Mesothelial cell of epicardium (in vitro differentiated cells): Measurements from ENCODE around the gene MRC2. TPM values are rescaled to one million over a fixed set of nuclear protein-coding genes. Genes with fewer than 3 reads are reported as not detected.

Experiments used
- DNase-seq, 2 experiments: peaks; one replicate each; pipeline ENCODE4 v3.0.0; 2021; ENCODE audit warnings: low spot score in 2 of 2; ENCODE audit not compliant: unreplicated experiment in 2 of 2
- H3K27ac Mint-ChIP-seq: 2 replicates; pipeline ENCODE4 v1.8.0; 2021; ENCODE audit warnings: mixed read lengths
- H3K27me3 Mint-ChIP-seq: 2 replicates; pipeline ENCODE4 v1.8.0; 2021; ENCODE audit warnings: low read depth, mixed read lengths
- H3K36me3 Mint-ChIP-seq: 2 replicates; pipeline ENCODE4 v1.8.0; 2021; ENCODE audit warnings: mixed read lengths
- H3K4me1 Mint-ChIP-seq: 2 replicates; pipeline ENCODE4 v1.8.0; 2021; ENCODE audit warnings: mixed read lengths
- H3K4me3 Mint-ChIP-seq: 2 replicates; pipeline ENCODE4 v1.8.0; 2021; ENCODE audit warnings: mild to moderate bottlenecking, moderate library complexity, mixed read lengths
- H3K9me3 Mint-ChIP-seq: 2 replicates; pipeline ENCODE4 v1.8.0; 2021; ENCODE audit warnings: mixed read lengths
- total RNA-seq: library from RNA; stranded (reverse); gene quantifications from 3 replicates; pipeline ENCODE4 v1.2.1, GENCODE V29; 2021
- TF ChIP-seq, protein P1 (sequence below): fragments of 200-600 bp; sonication (generic); IDR thresholded peaks from one replicate; pipeline ENCODE4 v1.5.0; 2021; ENCODE audit warnings: antibody characterized with exemption; ENCODE audit not compliant: unreplicated experiment

Gene MRC2
- total RNA-seq, 1 donor from 2014 or later: 120 TPM

DNA sequence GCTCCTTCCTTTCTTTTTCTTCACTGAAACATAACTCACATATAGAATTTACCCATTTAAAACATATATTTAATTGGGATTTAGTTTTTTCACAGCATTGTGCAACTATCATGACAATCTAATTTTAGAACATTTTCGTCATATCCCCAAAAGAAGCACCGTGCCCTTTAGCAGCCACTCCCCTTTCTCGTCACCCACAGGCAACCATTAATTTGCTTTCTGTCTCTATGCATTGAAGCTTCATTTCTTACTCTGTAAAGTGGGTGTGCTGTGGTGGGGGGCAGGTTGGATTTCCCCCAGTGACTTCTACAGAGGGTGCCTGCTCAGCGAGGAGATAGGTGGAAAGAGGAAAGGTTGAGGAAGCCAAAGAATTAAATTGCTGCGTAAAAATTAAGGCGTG is 35.8 kb downstream of the MRC2 start:
- DNase-seq: no peak
- H3K27ac Mint-ChIP-seq: no peak overlapping the region
- TF ChIP-seq, protein P1, sequence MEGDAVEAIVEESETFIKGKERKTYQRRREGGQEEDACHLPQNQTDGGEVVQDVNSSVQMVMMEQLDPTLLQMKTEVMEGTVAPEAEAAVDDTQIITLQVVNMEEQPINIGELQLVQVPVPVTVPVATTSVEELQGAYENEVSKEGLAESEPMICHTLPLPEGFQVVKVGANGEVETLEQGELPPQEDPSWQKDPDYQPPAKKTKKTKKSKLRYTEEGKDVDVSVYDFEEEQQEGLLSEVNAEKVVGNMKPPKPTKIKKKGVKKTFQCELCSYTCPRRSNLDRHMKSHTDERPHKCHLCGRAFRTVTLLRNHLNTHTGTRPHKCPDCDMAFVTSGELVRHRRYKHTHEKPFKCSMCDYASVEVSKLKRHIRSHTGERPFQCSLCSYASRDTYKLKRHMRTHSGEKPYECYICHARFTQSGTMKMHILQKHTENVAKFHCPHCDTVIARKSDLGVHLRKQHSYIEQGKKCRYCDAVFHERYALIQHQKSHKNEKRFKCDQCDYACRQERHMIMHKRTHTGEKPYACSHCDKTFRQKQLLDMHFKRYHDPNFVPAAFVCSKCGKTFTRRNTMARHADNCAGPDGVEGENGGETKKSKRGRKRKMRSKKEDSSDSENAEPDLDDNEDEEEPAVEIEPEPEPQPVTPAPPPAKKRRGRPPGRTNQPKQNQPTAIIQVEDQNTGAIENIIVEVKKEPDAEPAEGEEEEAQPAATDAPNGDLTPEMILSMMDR: no peak
- peaks cover 16% of the 10 kb centered on the region for H3K9me3 Mint-ChIP-seq
- H3K36me3 Mint-ChIP-seq: peaks cover 14% of the 10 kb centered on the region
- H3K4me1 Mint-ChIP-seq: peaks cover 3% of the 10 kb centered on the region
- no peak overlapping the region for H3K4me3 Mint-ChIP-seq
- H3K27me3 Mint-ChIP-seq: no peaks in the 10 kb centered on the region

DNA sequence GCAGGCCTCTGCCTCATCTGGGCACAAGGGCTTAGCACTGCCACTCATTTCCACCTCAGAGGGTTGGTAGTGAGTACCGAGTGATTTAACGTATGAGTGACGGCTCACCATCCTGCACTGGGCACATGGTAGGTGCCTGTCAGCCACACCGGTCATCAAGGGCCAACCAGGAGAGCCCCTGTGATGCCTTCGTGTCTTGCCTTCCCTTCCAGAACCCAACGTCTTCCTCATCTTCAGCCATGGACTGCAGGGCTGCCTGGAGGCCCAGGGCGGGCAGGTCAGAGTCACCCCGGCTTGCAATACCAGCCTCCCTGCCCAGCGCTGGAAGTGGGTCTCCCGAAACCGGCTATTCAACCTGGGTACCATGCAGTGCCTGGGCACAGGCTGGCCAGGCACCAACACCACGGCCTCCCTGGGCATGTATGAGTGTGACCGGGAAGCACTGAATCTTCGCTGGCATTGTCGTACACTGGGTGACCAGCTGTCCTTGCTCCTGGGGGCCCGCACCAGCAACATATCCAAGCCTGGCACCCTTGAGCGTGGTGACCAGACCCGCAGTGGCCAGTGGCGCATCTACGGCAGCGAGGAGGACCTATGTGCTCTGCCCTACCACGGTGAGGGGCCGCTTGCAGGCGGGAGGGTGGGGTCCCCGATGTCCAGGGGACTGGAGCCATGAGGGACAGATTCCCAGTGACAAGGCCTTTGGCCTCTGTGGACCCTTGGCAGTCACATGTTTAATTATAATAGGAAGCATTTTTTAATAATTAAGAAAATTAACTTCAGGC is 37.1 kb downstream of the MRC2 start:
- Mint-ChIP-seq H3K4me3 (no peak overlapping the region), H3K27ac (no peak overlapping the region), H3K4me1 (peaks cover 2% of the 10 kb centered on the region), H3K9me3 (peaks cover 16% of the 10 kb centered on the region), H3K27me3 (no peaks in the 10 kb centered on the region), H3K36me3 (peaks cover 19% of the 10 kb centered on the region)
- TF ChIP-seq, protein P1: no peak
- DNase-seq: no peak

DNA sequence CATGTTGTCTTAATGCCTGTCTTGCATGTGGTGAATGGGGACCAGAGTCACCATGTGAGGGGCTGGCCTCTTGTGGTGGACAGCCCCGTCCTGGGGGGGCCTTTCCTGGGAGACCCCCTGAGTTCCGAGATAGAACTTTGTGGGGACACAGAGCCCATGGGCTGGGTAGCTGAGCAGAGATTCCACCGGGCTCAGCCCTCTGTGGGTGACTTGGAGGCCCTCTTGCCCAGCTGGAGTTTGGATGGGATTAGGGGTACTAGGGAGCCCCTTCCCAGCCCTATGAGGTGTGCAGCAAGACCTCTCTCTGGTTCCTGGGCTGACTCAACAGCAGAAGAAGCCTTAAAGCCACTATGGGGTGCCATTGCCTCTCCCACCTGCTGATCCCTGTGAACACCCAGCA is 38.1 kb downstream of the MRC2 start:
- TF ChIP-seq, protein P1: no peak
- H3K9me3 Mint-ChIP-seq: peaks cover 10% of the 10 kb centered on the region
- H3K36me3 Mint-ChIP-seq: peaks cover 15% of the 10 kb centered on the region
- no peak overlapping the region for H3K4me3 Mint-ChIP-seq
- H3K27ac Mint-ChIP-seq: no peak overlapping the region
- peaks cover 2% of the 10 kb centered on the region for H3K4me1 Mint-ChIP-seq
- no peaks in the 10 kb centered on the region for H3K27me3 Mint-ChIP-seq
- no peak for DNase-seq

DNA sequence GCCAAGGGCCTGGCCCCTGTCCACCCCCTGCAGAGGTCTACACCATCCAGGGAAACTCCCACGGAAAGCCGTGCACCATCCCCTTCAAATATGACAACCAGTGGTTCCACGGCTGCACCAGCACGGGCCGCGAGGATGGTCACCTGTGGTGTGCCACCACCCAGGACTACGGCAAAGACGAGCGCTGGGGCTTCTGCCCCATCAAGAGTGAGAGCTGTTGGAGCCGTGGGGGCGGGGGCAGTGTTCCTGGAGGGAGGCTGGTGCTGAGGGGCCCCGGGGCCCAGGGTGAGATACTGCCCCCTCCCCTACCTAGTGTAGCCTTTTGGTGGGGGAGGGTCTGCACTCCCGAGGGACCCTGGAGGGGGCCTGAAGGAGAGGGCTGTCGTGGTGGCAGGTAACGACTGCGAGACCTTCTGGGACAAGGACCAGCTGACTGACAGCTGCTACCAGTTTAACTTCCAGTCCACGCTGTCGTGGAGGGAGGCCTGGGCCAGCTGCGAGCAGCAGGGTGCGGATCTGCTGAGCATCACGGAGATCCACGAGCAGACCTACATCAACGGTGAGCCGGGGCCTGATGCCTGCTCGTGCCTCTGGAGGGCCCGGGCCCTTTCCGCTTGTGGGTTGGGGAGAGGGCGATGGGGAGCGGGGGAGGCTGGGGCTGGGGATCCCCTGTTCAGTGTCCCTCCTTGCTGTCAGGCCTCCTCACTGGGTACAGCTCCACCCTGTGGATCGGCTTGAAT is 38.8 kb downstream of the MRC2 start:
- Mint-ChIP-seq H3K9me3 (peaks cover 3% of the 10 kb centered on the region), H3K4me3 (no peak overlapping the region), H3K27me3 (no peaks in the 10 kb centered on the region), H3K27ac (no peak overlapping the region), H3K36me3 (peaks cover 11% of the 10 kb centered on the region), H3K4me1 (peaks cover 3% of the 10 kb centered on the region)
- no peak for DNase-seq
- TF ChIP-seq, protein P1: no peak

DNA sequence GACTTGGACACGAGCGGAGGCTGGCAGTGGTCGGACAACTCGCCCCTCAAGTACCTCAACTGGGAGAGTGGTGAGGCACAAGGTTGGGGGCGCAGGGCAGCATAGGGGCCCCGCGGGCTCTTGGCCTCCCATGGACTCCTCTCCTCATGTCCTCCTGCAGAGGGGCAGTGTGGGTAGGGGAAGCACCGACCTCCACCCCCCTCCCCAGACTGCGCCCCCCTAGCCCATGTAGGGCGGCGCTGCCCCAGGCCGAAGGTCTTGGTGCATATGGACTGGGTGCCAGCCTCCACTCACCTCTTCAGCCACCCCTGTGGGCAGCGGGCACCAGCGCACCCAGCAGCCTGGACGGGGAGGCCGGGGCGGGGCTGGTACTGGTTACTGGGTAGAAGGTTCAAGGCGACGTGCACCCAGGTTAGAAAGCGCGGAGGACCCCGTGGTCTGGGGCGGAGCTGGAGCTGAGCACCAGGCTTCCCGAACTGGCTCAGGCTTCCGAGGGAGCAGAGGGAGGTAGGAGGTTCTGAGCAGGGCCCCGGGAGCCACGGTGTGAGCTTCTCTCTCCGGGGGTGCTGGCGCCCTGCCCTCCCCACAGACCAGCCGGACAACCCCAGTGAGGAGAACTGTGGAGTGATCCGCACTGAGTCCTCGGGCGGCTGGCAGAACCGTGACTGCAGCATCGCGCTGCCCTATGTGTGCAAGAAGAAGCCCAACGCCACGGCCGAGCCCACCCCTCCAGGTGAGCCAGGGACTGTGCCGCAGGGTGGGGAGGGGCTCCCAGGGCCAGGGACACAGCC is 39.5 kb downstream of the MRC2 start:
- H3K4me3 Mint-ChIP-seq: no peak overlapping the region
- no peak overlapping the region for H3K27ac Mint-ChIP-seq
- TF ChIP-seq, protein P1: no peak
- no peak for DNase-seq
- H3K4me1 Mint-ChIP-seq: peaks cover 10% of the 10 kb centered on the region
- H3K36me3 Mint-ChIP-seq: peaks cover 8% of the 10 kb centered on the region
- H3K9me3 Mint-ChIP-seq: no peaks in the 10 kb centered on the region
- no peaks in the 10 kb centered on the region for H3K27me3 Mint-ChIP-seq
